Activated CD4-positive, alpha-beta T cell treated with anti-CD3 and anti-CD28 coated beads, Interleukin-2, Interleukin-6, amounts not matched to agents 100 ng/mL and 50 ng/mL, durations not matched to agents 16 hours and 8 hours (primary cell): Measurements from ENCODE around the gene CASP14.
"Not testable (repeated sequence)": the region's sequence is repeated elsewhere in the genome, so short reads cannot be mapped to it uniquely, and the experiment has no call there.

Experiments
- DNase-seq: peaks from one replicate; pipeline ENCODE4 v3.0.0-alpha.2; 2020

The CASP14 gene

DNA sequence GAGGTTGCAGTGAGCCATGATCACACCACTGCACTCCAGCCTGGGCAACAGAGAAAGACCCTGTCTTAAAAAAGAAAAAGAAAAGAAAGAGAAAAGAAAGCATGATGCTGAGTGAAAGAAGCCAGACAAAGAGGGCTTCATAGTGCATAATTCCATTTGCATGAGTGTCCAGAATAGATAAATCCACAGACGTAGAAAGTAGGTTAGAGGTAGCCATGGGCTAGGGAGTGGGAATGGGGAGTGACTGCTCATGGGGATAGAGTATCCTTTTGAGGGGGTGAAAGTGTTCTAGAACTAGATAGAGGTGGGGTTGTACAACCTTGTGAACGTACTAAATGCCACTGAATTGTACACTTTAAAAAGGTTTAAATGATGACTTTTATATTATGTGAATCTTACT, 25.1 kb downstream of the CASP14 start:
- no peak for DNase-seq

DNA sequence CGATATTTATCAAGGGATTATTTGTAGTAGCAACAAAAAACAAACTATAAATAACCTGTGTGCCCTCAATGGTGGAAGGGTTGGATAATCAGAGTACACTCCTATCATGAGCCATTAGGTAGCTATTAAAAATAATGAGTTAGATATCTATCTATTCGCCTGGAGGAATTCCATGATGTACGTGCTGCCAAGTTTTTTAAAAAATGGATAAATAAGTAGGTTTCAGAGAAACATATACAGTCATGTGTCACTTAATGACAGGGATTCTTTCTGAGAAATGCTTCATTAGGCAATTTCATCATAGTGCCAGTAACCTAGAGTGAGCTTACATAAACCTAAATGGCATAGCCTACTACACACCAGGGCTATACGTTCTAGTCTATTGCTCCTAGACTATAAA, 26.5 kb downstream of the CASP14 start:
- no peak for DNase-seq

DNA sequence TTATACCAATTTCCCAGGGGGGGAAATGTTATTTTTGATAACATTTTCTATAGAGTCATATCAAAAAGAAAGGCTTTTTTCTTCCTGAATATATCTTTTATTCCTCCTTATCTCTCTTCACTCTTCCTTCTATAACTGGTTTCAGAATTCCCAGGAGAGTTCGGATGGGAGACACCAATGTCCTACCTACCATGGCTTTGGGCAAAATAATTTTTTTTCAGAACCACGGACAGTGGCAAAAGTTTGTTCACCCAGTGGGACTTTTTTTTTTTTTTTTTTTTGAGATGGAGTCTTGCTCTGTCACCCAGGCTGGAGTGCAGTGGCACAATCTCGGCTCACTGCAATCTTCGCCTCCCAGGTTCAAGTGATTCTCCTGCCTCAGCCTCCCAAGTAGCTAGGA, 30.7 kb downstream of the CASP14 start:
- not testable (repeated sequence) for DNase-seq

DNA sequence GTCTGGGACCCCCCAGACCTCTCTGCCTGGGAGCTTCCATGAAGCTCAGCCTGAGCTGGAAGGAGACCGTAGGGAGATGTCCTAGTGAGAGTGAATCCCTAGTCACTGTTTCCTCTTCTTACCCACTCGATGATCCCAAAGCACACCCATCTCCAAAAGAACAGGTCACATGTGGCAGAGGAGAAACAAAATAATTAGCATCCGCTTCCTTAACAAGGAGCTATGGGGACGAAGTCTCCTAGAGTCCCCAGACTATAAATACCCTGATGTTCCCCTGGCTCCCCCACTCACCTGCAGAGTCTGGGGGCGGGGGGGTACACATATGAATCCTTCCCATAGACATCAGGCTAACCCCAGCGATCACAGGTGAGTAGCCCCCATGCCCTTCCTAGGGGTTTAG, 32.6 kb downstream of the CASP14 start, which contains the start of gene OR1I1:
OR1I1 (plus strand) TSS at position 301 of the 400 bp plus-strand sequence. CDS start 4,855 bp downstream, outside the sequence.
- DNase-seq, result no peak

DNA sequence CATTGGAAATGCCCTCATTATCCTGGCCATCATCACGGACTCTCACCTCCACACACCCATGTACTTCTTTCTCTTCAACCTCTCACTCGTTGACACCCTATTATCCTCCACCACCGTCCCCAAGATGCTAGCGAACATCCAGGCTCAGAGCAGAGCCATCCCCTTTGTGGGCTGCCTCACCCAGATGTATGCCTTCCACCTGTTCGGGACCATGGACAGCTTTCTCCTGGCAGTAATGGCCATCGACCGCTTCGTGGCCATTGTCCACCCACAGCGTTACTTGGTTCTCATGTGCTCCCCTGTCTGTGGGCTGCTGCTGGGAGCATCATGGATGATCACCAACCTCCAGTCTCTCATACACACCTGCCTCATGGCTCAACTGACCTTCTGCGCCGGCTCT, 37.9 kb downstream of the CASP14 start:
- no peak for DNase-seq

DNA sequence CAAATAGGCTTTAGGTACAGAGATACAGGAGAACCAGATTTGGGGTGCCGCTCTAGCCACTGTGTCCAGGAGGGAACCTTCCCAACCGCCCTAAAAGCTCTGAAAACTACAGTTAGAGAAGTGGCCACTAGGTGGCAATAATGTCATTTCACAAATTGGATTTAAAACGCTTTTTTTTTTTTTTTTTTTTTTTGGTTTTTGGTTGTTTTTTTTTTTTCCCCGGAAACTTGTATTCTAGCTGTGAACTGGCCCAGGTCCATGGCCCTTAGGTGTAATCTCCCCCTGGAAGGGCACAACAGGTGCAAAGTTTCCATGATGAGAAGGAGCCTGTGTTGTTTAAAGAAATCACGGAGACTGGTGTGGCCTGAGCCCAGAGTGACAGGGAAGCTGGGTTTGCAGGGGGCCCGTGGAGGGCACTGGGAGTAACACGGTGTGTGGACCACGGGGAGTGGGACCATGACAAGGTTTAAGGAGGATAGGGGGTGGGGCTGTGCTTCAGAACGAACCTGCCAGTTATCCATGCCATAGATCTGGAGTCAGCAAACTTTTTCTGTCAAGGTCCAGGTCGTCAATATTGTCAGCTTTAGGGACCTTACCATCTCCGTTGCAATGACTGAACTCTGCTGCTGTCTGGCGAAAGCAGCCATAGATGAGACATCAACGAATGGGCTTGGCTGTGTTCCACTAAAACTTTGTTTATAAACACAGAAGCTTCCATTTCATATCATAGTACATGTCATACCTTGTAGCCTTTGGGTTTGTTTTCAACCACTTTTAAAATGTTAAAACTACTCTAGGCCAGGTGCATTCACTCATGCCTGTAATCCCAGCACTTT, 42.9 kb downstream of the CASP14 start:
- DNase-seq, result peak; percentile 76

DNA sequence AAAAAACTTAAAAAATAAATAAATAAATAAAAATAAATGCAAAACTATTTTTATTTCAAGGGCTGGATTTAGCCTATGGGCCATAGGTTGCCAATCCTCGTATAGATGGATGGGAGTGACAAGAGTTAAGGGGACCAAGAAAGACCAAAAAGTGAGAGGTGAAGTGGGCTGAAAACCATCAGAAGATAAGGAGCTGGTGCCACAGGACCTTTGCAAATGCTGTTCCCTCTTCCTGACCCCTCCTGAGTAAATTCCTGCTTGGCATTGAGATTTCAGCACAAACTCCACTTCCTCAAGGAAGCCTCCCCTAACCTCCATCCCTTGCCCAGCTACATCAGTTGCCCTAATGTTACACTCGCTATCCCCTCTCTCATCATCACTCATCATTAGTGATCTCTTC, 43.7 kb downstream of the CASP14 start:
- DNase-seq, result no peak

DNA sequence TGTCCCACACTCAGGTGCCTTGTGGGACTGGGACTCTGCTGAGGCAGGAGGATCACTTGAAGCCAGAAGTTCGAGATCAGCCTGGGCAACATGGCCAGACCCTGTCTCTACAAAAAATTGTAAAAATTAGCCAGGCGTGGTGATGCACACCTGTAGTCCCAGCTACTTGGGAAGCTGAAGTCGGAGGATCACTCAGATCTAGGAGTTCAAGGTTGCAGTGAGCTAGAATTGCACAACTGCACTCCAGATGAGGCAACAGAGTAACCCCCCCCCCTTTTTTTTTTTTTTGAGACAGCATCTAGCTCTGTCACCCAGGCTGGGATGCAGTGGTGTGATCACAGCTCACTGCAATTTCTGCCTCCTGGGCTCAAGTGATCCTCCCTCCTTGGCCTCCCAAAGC, 46.9 kb downstream of the CASP14 start:
- no peak for DNase-seq

DNA sequence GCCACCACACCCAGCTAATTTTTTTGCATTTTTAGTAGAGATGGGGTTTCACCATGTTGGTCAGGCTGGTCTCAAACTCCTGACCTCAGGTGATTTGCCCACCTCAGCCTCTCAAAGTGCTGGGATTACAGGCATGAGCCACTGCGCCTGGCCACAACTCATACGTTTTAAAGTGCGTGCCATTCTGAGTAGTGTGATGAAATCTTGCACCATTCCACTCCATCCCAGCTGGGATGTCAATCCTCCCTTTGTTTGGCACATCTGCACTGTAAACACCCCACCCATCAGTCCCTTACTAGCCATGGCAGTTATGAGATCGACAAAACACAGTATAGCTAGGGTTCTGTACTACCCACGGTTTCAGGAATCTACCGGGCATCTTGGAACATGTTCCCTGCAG, 48.7 kb downstream of the CASP14 start:
- not testable (repeated sequence) for DNase-seq

DNA sequence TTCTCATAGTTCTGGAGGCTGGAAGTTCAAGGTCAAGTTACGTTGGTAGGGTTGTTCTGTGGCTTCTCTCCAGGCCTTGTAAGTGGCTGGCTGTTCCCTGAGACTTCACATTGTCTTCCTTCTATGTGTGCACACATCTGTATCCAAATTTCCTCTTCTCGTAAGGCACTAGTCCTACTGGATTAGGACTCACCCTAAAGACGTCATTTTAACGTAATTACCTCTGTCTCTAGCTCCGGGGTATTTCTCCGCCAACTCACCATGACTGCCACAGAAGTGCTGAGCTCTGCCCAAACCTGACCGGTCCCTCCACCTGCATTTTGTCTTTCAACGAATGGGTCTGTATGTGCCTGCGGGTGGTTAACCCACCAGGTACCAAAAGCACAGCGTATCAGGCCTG, 49.2 kb downstream of the CASP14 start:
- DNase-seq, result no peak

DNA sequence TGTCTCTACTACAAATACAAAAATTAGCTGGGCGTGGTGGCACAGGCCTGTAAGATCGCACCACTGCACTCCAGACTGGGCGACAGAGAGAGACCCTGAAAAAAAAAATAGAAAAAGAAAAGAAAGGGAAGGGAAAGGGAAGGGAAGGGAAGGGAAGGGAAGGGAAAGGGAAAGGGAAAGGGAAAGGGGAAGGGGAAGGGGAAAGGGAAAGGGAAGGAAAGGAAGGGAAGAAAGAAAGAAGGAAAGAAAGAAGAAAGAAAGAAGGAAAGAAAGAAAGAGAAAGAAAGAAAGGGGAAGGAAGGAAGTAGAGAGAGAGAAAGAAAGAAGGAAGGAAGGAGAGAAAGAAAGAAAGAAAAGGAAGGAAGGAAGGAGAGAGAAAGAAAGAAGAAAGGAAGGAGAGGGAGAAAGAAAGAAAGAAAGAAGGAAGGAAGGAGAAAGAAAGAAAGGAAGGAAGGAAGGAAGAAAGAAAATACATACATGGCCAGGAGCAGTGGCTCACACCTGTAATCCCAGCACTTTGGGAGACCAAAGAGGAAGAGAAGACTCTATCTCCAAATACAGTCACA, 49.8 kb downstream of the CASP14 start:
- DNase-seq, result no peak

DNA sequence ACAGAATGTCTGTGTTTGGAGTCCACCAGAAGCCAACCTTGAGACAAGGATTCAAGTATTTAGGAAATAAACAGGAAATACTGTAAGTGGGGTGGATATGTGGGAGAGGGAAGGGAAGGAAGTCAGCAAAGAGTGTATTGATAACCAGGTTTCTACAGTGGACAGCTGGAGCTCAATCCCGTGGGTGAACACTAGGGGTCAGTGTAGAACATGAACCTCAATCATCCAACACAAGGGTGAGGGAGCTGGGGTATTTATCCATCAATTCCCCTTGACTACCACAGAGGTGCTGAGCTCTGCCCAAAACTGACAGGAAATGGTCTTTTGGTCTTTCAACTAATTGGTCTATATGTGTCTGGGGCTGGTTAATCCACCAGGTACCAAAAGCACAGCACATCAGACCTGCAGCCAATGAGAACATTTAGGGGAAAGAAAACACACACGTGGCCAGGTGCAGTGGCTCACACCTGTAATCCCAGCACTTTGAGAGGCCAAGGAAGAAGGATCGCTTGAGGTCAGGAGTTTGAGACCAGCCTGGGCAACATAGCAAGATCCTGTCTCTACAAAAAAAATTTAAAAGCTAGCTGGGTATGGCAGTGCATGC, 52.3 kb downstream of the CASP14 start:
- peak; percentile 60 for DNase-seq

DNA sequence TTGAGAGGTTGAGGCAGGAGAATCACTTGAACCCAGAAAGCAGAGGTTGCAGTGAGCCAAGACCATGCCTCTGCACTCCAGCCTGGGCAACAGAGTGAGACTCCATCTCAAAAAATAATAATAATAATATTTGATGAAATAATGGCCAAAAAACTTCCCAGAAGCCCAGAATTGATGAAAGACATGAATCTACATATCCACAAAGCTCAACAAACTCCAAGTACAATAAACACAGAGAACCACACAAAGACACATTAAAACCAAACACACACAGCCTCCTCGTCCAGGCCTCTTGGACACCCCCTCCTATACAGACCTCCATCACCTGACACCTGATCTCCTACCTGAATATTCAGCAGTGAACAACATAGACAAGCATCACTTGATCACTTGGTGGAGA, 54.7 kb downstream of the CASP14 start:
- no peak for DNase-seq

DNA sequence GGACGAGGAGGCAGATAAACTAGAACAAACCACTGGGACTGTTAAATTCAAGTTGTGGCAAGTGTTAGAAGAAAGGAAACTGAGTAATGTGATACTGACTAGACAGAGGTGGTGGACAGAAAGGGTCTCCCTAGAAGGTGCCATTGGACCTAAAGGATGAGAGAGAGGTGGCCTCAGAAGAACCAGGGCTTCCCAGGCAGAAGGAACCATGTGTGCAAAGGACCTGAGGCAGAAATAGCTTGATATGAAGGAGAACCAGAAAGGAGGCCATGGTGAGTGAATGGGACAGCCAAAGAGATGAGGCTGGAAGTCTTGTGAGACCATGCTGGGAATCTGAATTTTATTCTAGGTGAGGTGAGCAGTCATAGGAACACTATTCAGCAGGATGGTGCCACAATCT, 55.1 kb downstream of the CASP14 start:
- no peak for DNase-seq

DNA sequence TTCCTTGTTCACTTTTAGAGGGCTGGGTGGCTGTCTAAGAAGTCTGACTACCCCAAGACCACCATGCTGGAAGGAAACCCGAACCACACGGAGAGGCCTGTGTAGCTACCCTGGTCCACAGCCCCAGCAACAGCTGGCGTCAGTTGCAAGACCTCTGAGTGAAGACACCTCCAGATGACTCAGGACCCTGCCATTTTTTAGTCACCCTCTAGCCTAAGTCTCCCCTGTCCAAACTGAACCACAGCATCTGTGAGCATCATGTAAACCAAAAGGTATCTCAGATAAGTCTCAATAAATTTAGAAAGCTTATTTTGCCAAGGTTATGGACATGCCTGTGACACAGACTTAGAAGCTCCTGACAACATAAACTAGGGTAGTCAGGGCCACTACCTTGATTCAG, 55.8 kb downstream of the CASP14 start:
- DNase-seq, result no peak

DNA sequence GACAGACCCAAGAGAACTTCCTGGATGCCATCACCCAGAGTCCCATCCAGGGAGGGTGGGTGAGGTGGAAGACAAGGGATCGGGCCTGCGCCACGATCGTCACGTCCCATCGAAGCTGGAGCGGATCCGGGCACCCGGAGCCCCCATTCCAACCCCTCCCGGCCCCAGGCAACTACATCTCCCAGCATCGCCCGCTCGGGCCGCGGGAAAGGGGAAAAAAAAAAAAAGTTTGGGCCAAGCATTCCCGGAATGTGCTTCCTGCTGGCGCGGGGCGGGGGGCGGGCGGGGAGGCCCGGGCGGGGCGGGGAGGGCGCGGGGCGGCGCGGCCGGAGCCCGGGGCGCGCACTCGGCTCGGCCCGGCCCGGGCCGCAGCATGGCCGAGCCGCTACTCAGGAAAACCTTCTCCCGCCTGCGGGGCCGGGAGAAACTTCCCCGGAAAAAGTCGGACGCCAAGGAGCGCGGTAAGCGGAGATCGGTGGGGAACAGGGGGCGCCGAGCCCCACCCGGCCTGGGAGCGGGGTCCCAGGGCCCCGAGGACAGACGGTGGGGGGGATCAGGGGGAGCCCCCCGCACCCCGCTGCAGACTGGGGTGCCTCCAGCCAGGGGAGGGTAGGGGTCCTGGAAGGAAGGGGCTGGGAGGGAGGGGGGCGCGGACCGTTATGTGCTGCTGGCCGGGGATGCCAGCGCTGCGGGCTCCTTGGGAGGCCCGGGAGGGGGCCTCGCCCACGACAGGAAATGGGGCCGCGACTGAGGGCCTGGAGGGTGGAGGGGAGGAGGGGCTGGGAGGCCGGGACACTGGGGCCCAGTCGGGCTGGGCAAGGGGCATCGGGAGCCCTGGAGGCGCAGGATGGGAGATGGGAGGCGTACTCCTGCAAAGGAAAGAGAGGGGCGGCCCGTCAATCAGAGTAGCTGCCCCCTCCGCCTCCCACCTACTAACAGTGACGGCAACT, 58.1 kb downstream of the CASP14 start, which contains the start of gene SYDE1:
SYDE1 (plus strand) TSS at position 341 of the 950 bp plus-strand sequence; CDS start at position 374, 33 bp downstream.
- no peak for DNase-seq
